ENCODE data around the gene ST6GALNAC5.

GRCh38 chr1:77104672-77105071 lies 237.4 kb downstream of the ST6GALNAC5 start:
- TF ChIP-seq POLR2A (IDR thresholded peaks at IDR 0.05; ENCODE audit: low read depth, low read length): no peak
- TF ChIP-seq SPI1 (IDR thresholded peaks at IDR 0.05; ENCODE audit: low read depth, low read length): no peak
- no peak for TF ChIP-seq TAF1 (IDR thresholded peaks at IDR 0.05; ENCODE audit: low read depth, low read length)
